PFSK-1 (cell line): ENCODE data around the gene RHOJ.

Experiments used
- FOXP2 ChIP-seq: optimal IDR thresholded peaks from 2 replicates; pipeline ENCODE3; 2011; ENCODE audit warnings: borderline replicate concordance, control low read depth, inconsistent platforms; ENCODE audit not compliant: insufficient read depth; ENCODE audit errors: extremely low read length, extremely low read depth
- TAF1 ChIP-seq: IDR thresholded peaks from 2 replicates; pipeline ENCODE4 v1.6.1; 2012; ENCODE audit warnings: low read length, control low read depth, borderline replicate concordance; ENCODE audit not compliant: insufficient read depth

DNA sequence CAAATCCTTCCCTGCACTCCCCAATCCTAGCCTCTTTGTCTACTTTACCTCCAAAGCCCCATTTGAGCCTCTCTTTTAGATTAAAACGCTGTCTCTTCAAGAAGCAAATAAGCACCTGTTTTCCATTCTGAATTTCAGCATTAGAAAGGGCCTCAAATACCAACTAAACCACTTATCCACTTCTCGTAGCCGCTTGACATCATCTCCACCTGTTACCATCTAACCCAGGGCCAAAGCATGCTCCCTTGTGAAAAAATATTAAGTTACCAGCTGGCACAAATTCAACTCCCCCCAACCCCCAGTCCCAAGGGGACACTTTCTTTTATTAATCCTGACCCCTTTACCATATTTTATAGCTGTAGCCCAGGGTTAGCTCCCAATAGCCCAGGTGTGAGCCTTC lies 71.4 kb downstream of the RHOJ start:
- TF ChIP-seq TAF1 (no peak), FOXP2 (no peak)
